Stimulated activated CD4-positive, alpha-beta T cell treated with anti-CD3 and anti-CD28 coated beads, Interleukin-1b, Interleukin-23, amount 100 ng/mL, for 4 hours (primary cell): ENCODE results near the gene LAD1.

Experiments used
- DNase-seq, 2 donors: peaks; one replicate each; pipeline ENCODE4 v3.0.0-alpha.2; 2020; ENCODE audit warnings: low read depth in 2 of 2

The LAD1 gene, protein sequence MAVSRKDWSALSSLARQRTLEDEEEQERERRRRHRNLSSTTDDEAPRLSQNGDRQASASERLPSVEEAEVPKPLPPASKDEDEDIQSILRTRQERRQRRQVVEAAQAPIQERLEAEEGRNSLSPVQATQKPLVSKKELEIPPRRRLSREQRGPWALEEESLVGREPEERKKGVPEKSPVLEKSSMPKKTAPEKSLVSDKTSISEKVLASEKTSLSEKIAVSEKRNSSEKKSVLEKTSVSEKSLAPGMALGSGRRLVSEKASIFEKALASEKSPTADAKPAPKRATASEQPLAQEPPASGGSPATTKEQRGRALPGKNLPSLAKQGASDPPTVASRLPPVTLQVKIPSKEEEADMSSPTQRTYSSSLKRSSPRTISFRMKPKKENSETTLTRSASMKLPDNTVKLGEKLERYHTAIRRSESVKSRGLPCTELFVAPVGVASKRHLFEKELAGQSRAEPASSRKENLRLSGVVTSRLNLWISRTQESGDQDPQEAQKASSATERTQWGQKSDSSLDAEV

DNA sequence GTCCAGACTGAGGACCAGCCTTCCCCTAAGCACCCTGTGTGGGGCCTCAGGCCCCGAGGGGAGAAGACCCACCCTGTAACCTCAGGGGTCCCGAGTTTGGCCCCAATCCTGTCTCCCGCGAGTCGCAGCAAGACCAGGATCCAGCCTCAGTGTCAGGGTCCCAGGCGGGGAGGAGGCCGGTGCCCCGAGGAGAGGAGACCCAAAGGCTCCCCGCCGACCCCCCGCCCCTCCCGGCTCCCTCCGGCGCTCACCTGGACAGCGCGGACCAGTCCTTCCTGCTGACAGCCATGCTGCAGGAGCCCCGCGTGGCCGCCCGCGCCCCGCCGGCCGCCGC, at the start of gene LAD1:
LAD1 (minus strand) TSS at position 307 of the 334 bp plus-strand sequence; CDS start at position 289, 18 bp downstream.
- DNase-seq: no peak

DNA sequence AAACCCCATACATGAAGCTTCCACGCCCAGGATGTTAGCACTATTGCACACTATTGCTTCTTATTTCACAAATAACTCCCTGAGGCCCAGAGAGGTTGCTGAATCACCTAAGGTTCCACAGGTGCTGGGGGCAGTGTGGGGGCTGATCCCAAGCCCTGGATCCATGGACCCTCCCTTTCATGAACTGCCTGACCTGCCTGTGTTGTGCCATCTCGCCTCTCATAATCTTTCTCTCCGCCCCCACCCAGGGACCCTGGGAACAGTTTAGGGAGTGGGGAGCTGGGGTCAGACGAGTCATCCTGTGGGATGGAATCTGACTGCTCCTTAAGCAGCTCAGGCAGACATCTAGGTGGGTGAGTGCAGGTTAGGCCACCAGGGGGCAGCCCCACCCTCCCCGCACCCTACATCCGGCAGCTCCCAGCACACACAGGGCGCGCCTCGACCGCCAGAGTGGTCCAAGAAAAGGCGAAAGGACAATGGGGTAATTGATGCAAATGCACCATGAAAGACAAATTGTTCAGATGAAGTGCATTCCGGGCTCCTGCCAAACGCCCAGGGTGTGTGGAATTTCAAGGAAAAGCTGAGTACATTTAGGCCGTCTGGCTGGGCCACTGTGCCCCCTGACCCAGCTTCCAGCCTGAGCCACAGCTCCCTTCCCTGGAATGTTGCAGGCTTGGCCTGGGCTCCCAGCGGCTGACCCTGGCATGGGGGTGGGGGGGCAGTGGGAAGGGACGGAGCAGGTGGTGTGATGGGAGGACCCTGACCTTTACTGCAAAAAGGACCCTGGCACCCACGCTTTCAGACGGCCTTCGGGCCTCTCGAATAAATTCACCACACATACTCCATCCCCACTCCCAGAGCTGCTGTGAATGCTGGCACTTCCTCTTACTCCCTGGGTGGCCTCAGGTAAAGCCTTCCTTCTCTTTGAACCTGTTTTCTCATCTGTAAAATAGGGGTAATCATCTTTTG, 49.1 kb upstream of the LAD1 start:
- peak; percentile 45 to 52 for DNase-seq

DNA sequence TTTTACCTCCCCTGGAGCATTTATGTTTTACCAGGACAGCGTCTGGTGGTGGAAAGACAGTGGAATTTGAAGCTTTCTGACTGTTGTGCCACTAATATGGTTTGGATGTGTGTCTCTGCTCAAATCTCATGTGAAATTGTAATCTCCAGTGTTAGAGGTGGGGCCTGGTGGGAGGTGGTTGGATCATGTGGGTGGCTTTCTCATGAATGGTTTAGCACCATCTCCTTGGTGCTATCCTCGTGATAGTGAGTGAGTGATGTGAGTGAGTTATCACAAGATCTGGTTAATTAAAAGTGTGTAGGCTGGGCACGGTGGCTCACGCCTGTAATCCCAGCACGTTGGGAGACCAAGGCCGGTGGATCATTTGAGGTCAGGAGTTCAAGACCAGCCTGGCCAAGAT, 46.2 kb upstream of the LAD1 start:
- no peak for DNase-seq

DNA sequence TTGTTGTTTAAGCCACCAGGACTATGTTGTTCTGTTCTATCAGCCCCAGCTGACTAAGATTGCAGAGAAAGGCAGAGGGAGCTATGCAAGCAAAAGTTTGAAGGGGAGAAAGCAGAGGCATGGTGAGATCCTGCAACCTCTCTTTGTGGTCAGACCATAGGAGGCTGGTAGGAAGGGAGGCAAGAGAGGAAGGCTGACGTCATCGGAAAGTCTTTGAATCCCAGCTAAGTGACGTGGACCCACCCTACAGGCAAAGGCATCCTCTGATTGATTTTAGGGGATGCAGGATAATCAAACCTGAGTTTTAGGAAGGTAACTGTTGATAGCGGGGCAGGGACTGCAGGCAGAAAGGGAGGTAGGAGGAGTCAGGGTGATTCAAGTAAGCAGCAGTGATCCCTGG, 45.7 kb upstream of the LAD1 start:
- no peak for DNase-seq

GRCh38 chr1:201443747-201444146, 44.6 kb upstream of the LAD1 start:
- no peak for DNase-seq

DNA sequence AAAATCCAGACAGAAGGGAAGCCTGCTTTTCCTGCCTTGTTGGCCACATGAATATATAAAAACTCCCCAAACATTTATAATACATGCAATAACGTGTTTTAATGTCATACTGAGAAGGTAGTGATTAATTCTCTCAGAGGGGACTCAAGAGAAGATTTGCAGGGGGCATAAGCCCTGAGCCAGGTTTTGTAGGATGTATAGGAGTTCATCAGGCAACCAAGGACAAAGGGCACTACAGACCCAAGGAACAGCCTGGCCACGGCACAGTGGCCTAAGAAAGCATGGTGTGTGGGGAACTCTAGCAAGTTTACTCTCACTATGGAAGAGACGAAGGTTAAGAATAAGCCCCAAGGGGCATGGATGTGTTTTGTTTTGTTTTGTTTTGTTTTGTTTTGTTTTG, 37.8 kb upstream of the LAD1 start:
- no peak for DNase-seq

GRCh38 chr1:201436393-201436792, 37.3 kb upstream of the LAD1 start:
- no peak for DNase-seq

GRCh38 chr1:201434266-201434665, 35.1 kb upstream of the LAD1 start:
- DNase-seq: no peak

GRCh38 chr1:201433609-201434008, 34.5 kb upstream of the LAD1 start:
- DNase-seq: no peak

GRCh38 chr1:201430776-201431175, 31.7 kb upstream of the LAD1 start:
- no peak for DNase-seq

GRCh38 chr1:201429736-201430501, 30.8 kb upstream of the LAD1 start:
- no peak for DNase-seq

DNA sequence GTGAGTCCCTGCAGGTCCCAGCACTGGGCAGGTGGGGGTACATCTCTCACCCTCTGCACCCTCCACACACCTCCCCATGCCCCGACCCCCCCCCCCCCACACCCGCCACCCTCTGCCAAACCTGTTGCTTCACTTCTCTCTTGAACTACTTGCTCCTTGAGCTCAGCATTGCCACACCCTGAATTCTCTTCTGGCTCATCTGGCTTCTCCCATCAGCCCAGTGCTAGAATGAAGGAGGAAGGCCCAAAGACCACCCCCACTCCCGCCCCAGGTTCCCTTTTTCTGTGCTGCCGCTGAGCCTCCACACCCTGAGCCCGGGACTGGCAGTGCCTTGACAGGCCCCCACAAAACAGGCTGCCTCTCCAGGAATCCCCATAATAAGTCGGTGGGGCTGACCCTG, 28.8 kb upstream of the LAD1 start:
- no peak for DNase-seq

DNA sequence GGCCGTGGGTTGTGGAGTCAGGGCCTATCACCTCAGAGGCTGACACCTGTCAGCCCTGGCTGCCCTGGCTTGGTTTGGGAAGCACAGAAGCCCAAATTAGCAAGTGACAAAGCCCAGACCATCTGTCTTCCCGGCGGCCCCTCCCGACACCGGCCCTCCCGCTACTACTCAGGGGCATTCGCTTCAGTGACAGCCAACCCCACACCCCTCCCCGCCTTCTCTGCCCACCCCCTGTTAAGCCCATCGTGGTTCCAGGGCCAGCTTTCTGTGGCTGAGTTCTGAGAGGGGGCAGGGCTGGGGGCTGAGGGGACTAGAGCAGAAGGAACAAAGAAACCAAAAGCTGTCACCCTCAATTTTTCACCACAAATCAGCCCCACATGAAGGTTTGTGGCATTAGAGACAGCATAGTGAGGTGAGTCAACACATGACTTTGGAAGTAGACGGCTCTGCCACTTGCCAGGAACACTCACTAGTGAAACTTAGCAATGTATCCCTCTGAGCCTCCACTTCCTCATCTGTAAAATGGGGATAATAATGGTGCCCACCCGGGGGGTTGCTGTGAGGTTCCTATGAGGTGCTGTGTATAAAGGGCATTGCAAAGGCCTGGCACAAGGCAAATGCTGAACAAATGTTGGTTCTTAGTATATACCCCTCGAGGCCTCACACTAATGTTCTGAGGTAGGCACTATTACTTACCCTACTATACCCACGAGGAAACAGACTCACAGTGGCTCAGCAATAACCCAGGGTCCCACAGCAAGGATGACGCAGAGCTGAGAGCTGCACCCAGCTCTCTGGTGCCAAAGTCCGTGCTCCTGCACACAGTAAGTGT, 27.6 kb upstream of the LAD1 start:
- DNase-seq: no peak

DNA sequence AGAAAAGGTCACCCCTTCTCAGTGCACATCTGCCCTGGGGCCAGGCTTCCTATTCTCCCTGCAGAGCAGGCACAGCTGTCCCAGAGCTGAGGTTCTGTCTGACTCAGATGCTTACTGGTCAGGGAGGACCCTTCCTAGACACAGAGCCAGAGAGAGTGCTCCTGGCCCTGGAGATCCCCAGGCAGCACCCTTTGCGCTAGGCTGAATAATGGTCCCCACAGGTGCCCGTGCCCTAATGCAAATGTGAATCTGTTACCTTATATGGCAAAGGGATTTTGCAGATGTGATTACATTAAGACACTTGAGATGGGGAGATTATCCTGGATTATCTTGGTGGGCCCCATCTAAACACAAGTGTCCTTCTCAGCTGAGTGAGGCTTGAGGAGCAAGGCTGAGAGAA, 25.0 kb upstream of the LAD1 start:
- DNase-seq: no peak

GRCh38 chr1:201423655-201424054, 24.5 kb upstream of the LAD1 start:
- DNase-seq: no peak

- DNase-seq: no peak
These were observed 23.4 kb upstream of the LAD1 start for GRCh38 chr1:201422436-201423030.

GRCh38 chr1:201422026-201422425, 22.9 kb upstream of the LAD1 start:
- DNase-seq: no peak

DNA sequence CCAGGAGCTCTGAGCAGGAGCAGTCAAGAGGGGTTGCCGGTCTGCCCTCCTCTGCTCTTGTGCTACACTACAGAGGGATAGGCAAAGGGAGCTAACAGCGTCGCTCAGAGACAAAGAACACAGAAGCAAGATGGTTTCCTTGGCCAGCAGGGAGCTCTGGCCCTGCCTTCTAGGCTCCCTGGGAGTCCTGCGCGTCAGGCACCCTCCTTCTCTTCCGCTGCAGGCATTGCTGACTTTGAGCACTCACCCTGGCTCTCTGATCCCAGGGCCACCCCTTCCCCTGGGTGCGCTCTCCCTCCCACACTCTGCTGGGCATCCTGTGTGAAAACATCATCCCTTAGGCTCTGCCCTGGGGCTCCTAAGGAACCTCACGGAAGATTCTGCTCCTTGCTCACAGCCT, 21.9 kb upstream of the LAD1 start:
- DNase-seq: no peak

DNA sequence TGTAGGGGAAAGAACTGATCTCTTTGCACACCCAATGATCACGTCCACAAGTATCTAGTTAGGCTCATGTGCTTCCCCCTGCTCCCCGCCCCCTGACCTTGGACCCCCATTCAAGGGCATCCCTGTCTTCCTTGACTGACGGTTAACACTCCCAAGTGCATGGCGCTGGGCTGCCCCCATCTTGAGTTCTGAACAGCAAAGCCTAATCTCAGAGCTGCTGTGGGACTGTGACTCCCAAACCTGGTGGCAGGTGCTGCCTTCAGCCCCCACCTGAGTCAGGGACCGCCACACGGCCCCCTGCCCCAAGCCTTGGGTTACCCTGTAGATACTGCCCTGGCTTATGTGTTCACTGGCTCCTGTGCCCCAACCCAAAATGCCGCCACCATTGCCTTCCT, 21.5 kb upstream of the LAD1 start:
- no peak for DNase-seq

- no peak for DNase-seq
These were observed 20.9 kb upstream of the LAD1 start for GRCh38 chr1:201419746-201420607.
